GM21381 (cell line): Measurements from ENCODE around the gene MUC5AC.
"Not testable (repeated sequence)": the region's sequence is repeated elsewhere in the genome, so short reads cannot be mapped to it uniquely, and the experiment has no call there.

Source experiments
- ATAC-seq: cut with Tn5 transposase; IDR thresholded peaks from one replicate; pipeline ENCODE4 v1.9.1; 2021; ENCODE audit warnings: mild to moderate bottlenecking, moderate library complexity; ENCODE audit not compliant: unreplicated experiment

MUC5AC gene

GRCh38 chr11:1206391-1207271 lies 48.9 kb downstream of the MUC5AC start:
- ATAC-seq: no peak

GRCh38 chr11:1207401-1208143 lies 49.8 kb downstream of the MUC5AC start:
- ATAC-seq: no peak

- no peak for ATAC-seq
Observed at GRCh38 chr11:1208144-1208393, 50.3 kb downstream of the MUC5AC start.

- no peak for ATAC-seq
Observed at GRCh38 chr11:1208394-1209261, 50.9 kb downstream of the MUC5AC start.

GRCh38 chr11:1209371-1210057 lies 51.8 kb downstream of the MUC5AC start:
- ATAC-seq: no peak

GRCh38 chr11:1211838-1212237 lies 54.1 kb downstream of the MUC5AC start:
- ATAC-seq: no peak

GRCh38 chr11:1215826-1216225 lies 58.1 kb downstream of the MUC5AC start:
- not testable (repeated sequence) for ATAC-seq

- no peak for ATAC-seq
Observed at GRCh38 chr11:1217151-1217550, 59.4 kb downstream of the MUC5AC start.

- ATAC-seq: no peak
Observed at GRCh38 chr11:1218256-1218787, 60.6 kb downstream of the MUC5AC start.

GRCh38 chr11:1218788-1219445 lies 61.2 kb downstream of the MUC5AC start:
- no peak for ATAC-seq

GRCh38 chr11:1219446-1219833 lies 61.7 kb downstream of the MUC5AC start:
- ATAC-seq: no peak

- ATAC-seq: no peak
Observed at GRCh38 chr11:1219834-1220815, 62.4 kb downstream of the MUC5AC start.

- ATAC-seq: no peak
Observed at GRCh38 chr11:1220941-1221721, 63.4 kb downstream of the MUC5AC start.

- ATAC-seq: no peak
Observed at GRCh38 chr11:1221848-1222311, 64.1 kb downstream of the MUC5AC start.

- ATAC-seq: no peak
Observed at GRCh38 chr11:1222491-1223345, 65.0 kb downstream of the MUC5AC start, which contains the start of gene MUC5B. TSS of gene MUC5B (plus strand) at chr11:1223066. CDS start at chr11:1223124, 58 bp downstream.

- no peak for ATAC-seq
Observed at GRCh38 chr11:1223346-1224110, 65.8 kb downstream of the MUC5AC start.
